ENCODE measurements around the gene ZNF460. TPM values are rescaled to one million over a fixed set of nuclear protein-coding genes. Genes with fewer than 3 reads are reported as not detected.
A peak's percentile ranks its signal among the peaks of the same experiment; 100 is the strongest.

The ZNF460 gene
- total and polyA plus RNA-seq, 2 donors (not counting 1 experiment from before 2014, with no cell fraction given): 13.1 to 78.1 TPM

DNA sequence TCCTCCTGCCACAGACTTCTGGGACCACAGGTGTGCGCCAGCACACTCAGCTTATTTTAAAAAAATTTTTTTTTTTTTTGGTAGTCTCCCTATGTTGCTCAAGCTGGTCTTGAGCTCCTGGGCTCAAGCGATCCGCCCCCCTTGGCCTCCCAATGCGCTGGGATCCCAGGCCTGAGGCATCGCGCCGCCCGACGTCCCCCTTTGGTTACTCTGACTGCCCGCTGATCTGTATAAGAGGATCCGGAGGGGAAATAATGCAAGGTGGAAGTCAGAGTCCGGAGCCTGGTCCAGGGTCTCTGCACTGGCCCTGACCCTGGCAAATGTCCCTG is 40.3 kb upstream of the ZNF460 start:
- peak overlapping the region; percentile 89 for H3K9ac ChIP-seq (ENCODE audit: insufficient read depth, low read length)
- H3K27me3 ChIP-seq (ENCODE audit: control insufficient read depth, insufficient read depth, low read length): no peaks in the 10 kb centered on the region
- TF ChIP-seq, protein P1, sequence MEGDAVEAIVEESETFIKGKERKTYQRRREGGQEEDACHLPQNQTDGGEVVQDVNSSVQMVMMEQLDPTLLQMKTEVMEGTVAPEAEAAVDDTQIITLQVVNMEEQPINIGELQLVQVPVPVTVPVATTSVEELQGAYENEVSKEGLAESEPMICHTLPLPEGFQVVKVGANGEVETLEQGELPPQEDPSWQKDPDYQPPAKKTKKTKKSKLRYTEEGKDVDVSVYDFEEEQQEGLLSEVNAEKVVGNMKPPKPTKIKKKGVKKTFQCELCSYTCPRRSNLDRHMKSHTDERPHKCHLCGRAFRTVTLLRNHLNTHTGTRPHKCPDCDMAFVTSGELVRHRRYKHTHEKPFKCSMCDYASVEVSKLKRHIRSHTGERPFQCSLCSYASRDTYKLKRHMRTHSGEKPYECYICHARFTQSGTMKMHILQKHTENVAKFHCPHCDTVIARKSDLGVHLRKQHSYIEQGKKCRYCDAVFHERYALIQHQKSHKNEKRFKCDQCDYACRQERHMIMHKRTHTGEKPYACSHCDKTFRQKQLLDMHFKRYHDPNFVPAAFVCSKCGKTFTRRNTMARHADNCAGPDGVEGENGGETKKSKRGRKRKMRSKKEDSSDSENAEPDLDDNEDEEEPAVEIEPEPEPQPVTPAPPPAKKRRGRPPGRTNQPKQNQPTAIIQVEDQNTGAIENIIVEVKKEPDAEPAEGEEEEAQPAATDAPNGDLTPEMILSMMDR (conservative IDR thresholded peaks at IDR 0.05 in 1 of 2, IDR thresholded peaks at IDR 0.05 in 1 of 2; ENCODE audit: low read depth in 1 of 2, low read length in 2 of 2): no peak
- TF ChIP-seq EZH2 (IDR thresholded peaks at IDR 0.05; ENCODE audit: low read length, missing control alignments): no peak
- DNase-seq (ENCODE audit: low read depth in 2 of 2): peak in 1 of 2 donors; percentile 6
- peak overlapping the region; percentile 97 for H2AFZ ChIP-seq (ENCODE audit: low read length)
- peak overlapping the region; percentile 91 for H3K27ac ChIP-seq (ENCODE audit: insufficient read depth, low read length)
- peaks cover 32% of the 10 kb centered on the region for H3K79me2 ChIP-seq (ENCODE audit: control insufficient read depth, insufficient read depth, low read length)
- H3K4me3 ChIP-seq (replicated peaks in 1 of 4; ENCODE audit: control extremely low read depth in 1 of 4, insufficient read depth in 1 of 4, low read depth in 3 of 4, low read length in 4 of 4): peak overlapping the region; percentile 52 to 100 (median 84)
- H4K20me1 ChIP-seq (ENCODE audit: control insufficient read depth, extremely low read depth, insufficient read depth, low read length): no peaks in the 10 kb centered on the region
- no peaks in the 10 kb centered on the region for H3K9me3 ChIP-seq (ENCODE audit: control insufficient read depth, insufficient read depth, low read depth, low read length)
- peaks cover 3% of the 10 kb centered on the region for H3K36me3 ChIP-seq (ENCODE audit: control insufficient read depth, insufficient read depth, low read length)
- H3K4me2 ChIP-seq (ENCODE audit: extremely low read depth, insufficient read depth, low read length): peak overlapping the region; percentile 83
- peaks cover 6% of the 10 kb centered on the region for H3K4me1 ChIP-seq (ENCODE audit: control insufficient read depth, extremely low read depth, insufficient read depth, low read length)

DNA sequence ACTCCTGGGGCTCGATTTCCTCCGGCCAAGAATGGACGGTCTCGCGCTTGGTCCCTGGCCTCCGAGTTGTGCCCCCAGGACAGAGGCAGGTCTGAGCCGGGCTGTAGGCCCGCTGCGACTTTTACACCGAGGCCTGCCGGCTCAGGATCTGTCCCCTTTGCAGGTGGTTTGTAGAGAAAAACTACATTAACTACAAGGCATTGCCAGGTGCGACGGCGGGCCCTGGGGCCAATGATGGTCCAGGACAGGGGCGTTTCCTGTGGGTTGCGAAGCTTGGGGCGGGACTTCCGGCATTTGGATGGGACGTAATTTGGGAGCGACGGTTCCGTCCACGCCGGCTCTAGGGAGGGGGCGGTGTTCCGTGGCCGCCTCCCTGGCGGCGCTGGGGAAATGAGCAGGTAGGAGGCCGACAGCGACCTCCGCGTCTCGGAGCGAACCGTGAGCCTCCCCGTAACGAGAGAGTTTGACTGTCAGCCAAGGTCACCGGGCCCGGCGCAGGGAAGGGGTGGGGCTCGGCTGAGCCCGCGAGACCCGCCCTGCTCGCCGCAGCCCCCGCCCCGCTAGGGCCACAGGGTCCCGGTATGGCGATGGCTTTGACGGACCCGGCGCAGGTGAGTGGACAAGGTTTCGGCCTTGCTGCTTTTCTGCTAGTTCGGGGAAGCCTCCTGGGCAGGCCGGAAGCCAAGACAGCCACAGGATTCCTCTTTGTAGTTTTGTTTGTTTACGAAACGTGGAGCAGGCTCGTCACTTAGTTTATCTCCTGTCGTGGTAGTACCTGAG is 39.8 kb upstream of the ZNF460 start, which contains the start of gene ZNF805:
Gene ZNF805 (plus strand): TSS at position 322 of the 780 bp plus-strand sequence. CDS start 260 bp downstream, at position 582.
- DNase-seq (ENCODE audit: low read depth in 2 of 2): peak; percentile 91
- Histone ChIP-seq H3K79me2 (ENCODE audit: control insufficient read depth, insufficient read depth, low read length) (peaks cover 32% of the 10 kb centered on the region), H3K9ac (ENCODE audit: insufficient read depth, low read length) (peak within 1 kb of the TSS; percentile 89), H3K27ac (ENCODE audit: insufficient read depth, low read length) (peak within 1 kb of the TSS; percentile 91), H3K4me1 (ENCODE audit: control insufficient read depth, extremely low read depth, insufficient read depth, low read length) (peaks cover 6% of the 10 kb centered on the region), H3K4me2 (ENCODE audit: extremely low read depth, insufficient read depth, low read length) (peak within 1 kb of the TSS; percentile 83), H2AFZ (ENCODE audit: low read length) (peak within 1 kb of the TSS; percentile 97), H3K36me3 (ENCODE audit: control insufficient read depth, insufficient read depth, low read length) (peaks cover 5% of the 10 kb centered on the region), H4K20me1 (ENCODE audit: control insufficient read depth, extremely low read depth, insufficient read depth, low read length) (no peaks in the 10 kb centered on the region), H3K4me3 (replicated peaks in 1 of 4; ENCODE audit: control extremely low read depth in 1 of 4, insufficient read depth in 1 of 4, low read depth in 3 of 4, low read length in 4 of 4) (peak within 1 kb of the TSS; percentile 52 to 100 (median 84)), H3K9me3 (ENCODE audit: control insufficient read depth, insufficient read depth, low read depth, low read length) (no peaks in the 10 kb centered on the region), H3K27me3 (ENCODE audit: control insufficient read depth, insufficient read depth, low read length) (no peaks in the 10 kb centered on the region)
- no peak for TF ChIP-seq EZH2 (IDR thresholded peaks at IDR 0.05; ENCODE audit: low read length, missing control alignments)
- TF ChIP-seq, protein P1 (conservative IDR thresholded peaks at IDR 0.05 in 1 of 2, IDR thresholded peaks at IDR 0.05 in 1 of 2; ENCODE audit: low read depth in 1 of 2, low read length in 2 of 2): no peak

DNA sequence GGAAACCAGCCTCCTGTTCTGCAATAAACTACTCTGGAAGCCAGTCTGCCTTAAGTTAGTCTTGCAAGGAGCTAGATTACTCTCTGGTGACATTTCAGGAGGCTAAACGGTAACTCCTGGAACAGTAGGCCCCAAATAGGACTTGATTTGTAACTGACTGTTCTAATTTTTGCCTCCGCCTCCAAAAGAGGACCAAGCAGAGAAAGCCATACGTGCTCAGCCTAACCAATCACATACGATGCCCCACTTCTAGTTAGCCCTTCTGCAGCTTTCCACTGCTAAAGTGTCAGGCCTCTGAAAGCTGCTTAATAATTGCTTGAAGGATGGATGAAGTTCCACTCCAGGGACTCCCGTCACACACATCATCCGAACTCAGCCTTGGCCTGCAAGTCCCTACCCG is 39.1 kb upstream of the ZNF460 start:
- H3K9me3 ChIP-seq (ENCODE audit: control insufficient read depth, insufficient read depth, low read depth, low read length): no peaks in the 10 kb centered on the region
- H3K27me3 ChIP-seq (ENCODE audit: control insufficient read depth, insufficient read depth, low read length): no peaks in the 10 kb centered on the region
- H2AFZ ChIP-seq (ENCODE audit: low read length): peak overlapping the region; percentile 87
- H3K4me2 ChIP-seq (ENCODE audit: extremely low read depth, insufficient read depth, low read length): peak overlapping the region; percentile 79
- H4K20me1 ChIP-seq (ENCODE audit: control insufficient read depth, extremely low read depth, insufficient read depth, low read length): no peaks in the 10 kb centered on the region
- peak overlapping the region; percentile 91 for H3K27ac ChIP-seq (ENCODE audit: insufficient read depth, low read length)
- peaks cover 6% of the 10 kb centered on the region for H3K4me1 ChIP-seq (ENCODE audit: control insufficient read depth, extremely low read depth, insufficient read depth, low read length)
- H3K79me2 ChIP-seq (ENCODE audit: control insufficient read depth, insufficient read depth, low read length): peaks cover 33% of the 10 kb centered on the region
- peak overlapping the region; percentile 89 for H3K9ac ChIP-seq (ENCODE audit: insufficient read depth, low read length)
- no peak for TF ChIP-seq EZH2 (IDR thresholded peaks at IDR 0.05; ENCODE audit: low read length, missing control alignments)
- peak overlapping the region; percentile 52 to 100 (median 84) for H3K4me3 ChIP-seq (replicated peaks in 1 of 4; ENCODE audit: control extremely low read depth in 1 of 4, insufficient read depth in 1 of 4, low read depth in 3 of 4, low read length in 4 of 4)
- peak; percentile 32 to 43 for DNase-seq (ENCODE audit: low read depth in 2 of 2)
- H3K36me3 ChIP-seq (ENCODE audit: control insufficient read depth, insufficient read depth, low read length): peaks cover 6% of the 10 kb centered on the region

Measured in fibroblast of lung (primary cell).